ENCODE results near the gene VAMP2.

Gene VAMP2

GRCh38 chr17:8109661-8110455 is 52.9 kb downstream of the VAMP2 start:
- in situ Hi-C loops (cut with HindIII; ENCODE audit: low sequenced_read_pairs), result loop anchor here (5.0 kb wide), 3 partner anchors 53 to 192 kb away; no protein-coding TSS in a partner anchor

Data from endothelial cell of hepatic sinusoid (primary cell).